DOHH2 (cell line): Measurements from ENCODE around the gene SPAG16.

Experiments used
- EZH2phosphoT487 ChIP-seq: fragments of 200-600 bp; sonication (generic); IDR thresholded peaks from 2 replicates; pipeline ENCODE4 v1.6.1; 2017; ENCODE audit warnings: borderline replicate concordance, mild to moderate bottlenecking, antibody characterized with exemption, low read length, moderate library complexity, mixed read lengths
- TF ChIP-seq, protein P1 (sequence below): fragments of 200-600 bp; sonication (generic); IDR thresholded peaks from one replicate; pipeline ENCODE4 v1.5.1; 2014; ENCODE audit warnings: antibody characterized with exemption, mild to moderate bottlenecking, low read depth, low read length; ENCODE audit not compliant: poor library complexity, severe bottlenecking

DNA sequence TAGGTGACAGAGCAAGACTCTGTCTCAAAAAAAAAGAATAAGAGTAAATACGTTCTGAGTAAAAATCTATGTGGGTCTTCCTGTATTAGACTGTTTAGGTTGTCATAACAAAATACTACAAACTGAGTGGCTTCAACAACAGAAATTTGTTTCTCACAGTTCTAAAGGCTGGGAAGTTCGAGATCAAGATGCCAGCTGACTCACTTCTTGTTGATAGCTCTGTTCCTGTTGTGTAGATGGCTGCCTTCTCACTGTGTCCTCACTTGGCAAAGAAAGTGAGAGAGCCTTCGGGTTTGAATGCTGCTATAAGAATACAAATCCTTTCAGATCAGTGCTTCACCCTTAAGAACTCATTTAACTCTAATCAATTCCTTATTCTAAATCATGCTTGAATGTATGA, 696.6 kb downstream of the SPAG16 start:
- TF ChIP-seq, protein P1, sequence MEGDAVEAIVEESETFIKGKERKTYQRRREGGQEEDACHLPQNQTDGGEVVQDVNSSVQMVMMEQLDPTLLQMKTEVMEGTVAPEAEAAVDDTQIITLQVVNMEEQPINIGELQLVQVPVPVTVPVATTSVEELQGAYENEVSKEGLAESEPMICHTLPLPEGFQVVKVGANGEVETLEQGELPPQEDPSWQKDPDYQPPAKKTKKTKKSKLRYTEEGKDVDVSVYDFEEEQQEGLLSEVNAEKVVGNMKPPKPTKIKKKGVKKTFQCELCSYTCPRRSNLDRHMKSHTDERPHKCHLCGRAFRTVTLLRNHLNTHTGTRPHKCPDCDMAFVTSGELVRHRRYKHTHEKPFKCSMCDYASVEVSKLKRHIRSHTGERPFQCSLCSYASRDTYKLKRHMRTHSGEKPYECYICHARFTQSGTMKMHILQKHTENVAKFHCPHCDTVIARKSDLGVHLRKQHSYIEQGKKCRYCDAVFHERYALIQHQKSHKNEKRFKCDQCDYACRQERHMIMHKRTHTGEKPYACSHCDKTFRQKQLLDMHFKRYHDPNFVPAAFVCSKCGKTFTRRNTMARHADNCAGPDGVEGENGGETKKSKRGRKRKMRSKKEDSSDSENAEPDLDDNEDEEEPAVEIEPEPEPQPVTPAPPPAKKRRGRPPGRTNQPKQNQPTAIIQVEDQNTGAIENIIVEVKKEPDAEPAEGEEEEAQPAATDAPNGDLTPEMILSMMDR, result no peak
- TF ChIP-seq EZH2phosphoT487, result no peak
